ENCODE measurements around the gene MED29. TPM values are rescaled to one million over a fixed set of nuclear protein-coding genes. Genes with fewer than 3 reads are reported as not detected.

The MED29 gene
- total RNA-seq, 2 donors from 2014 or later = 29.3 to 86.1 TPM

DNA sequence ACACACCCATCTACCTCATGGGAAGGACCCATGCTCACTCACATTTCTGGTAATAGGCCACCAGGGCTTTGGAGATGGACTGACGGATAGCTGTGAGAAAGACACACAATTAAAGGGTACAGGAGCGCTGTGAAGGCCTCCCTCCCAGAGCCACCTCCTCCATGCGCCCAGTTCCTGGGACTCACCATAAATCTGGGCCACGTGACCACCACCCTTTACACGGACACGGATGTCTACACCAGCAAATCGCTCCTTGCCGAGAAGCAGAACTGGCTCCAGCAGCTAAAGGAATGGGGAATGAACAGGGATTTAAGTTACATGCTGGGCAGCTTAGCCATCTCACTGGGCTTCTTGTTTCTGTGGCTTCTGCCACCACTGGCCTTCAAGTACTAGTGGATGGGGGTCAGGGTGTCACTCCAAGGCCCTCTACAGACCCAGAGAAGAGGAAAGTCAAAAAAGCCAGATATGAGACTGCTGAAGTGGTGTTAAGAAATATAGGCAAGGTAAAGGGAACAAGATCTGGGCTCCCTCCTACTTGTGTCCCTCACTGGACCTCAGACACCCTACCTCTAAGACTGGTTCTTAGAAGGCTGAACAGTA is 42.4 kb downstream of the MED29 start:
- ATAC-seq (ENCODE audit: insufficient number of reproducible peaks, low FRiP score, low read depth) (no peak), DNase-seq (ENCODE audit: low spot score) (no peak)
- no peak overlapping the region for H3K4me3 ChIP-seq
- H3K36me3 ChIP-seq = peaks cover 24% of the 10 kb centered on the region
- no peaks in the 10 kb centered on the region for H3K27me3 ChIP-seq (replicated peaks; ENCODE audit: insufficient read depth)
- no peak overlapping the region for H3K27ac ChIP-seq
- peaks cover 29 to 45% of the 10 kb centered on the region in 2 donors for H3K4me1 ChIP-seq (ENCODE audit: control insufficient read depth in 1 of 2, low read depth in 2 of 2)
- TF ChIP-seq, protein P1, sequence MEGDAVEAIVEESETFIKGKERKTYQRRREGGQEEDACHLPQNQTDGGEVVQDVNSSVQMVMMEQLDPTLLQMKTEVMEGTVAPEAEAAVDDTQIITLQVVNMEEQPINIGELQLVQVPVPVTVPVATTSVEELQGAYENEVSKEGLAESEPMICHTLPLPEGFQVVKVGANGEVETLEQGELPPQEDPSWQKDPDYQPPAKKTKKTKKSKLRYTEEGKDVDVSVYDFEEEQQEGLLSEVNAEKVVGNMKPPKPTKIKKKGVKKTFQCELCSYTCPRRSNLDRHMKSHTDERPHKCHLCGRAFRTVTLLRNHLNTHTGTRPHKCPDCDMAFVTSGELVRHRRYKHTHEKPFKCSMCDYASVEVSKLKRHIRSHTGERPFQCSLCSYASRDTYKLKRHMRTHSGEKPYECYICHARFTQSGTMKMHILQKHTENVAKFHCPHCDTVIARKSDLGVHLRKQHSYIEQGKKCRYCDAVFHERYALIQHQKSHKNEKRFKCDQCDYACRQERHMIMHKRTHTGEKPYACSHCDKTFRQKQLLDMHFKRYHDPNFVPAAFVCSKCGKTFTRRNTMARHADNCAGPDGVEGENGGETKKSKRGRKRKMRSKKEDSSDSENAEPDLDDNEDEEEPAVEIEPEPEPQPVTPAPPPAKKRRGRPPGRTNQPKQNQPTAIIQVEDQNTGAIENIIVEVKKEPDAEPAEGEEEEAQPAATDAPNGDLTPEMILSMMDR (IDR thresholded peaks at IDR 0.05) = no peak
- H3K9me3 ChIP-seq = no peaks in the 10 kb centered on the region

DNA sequence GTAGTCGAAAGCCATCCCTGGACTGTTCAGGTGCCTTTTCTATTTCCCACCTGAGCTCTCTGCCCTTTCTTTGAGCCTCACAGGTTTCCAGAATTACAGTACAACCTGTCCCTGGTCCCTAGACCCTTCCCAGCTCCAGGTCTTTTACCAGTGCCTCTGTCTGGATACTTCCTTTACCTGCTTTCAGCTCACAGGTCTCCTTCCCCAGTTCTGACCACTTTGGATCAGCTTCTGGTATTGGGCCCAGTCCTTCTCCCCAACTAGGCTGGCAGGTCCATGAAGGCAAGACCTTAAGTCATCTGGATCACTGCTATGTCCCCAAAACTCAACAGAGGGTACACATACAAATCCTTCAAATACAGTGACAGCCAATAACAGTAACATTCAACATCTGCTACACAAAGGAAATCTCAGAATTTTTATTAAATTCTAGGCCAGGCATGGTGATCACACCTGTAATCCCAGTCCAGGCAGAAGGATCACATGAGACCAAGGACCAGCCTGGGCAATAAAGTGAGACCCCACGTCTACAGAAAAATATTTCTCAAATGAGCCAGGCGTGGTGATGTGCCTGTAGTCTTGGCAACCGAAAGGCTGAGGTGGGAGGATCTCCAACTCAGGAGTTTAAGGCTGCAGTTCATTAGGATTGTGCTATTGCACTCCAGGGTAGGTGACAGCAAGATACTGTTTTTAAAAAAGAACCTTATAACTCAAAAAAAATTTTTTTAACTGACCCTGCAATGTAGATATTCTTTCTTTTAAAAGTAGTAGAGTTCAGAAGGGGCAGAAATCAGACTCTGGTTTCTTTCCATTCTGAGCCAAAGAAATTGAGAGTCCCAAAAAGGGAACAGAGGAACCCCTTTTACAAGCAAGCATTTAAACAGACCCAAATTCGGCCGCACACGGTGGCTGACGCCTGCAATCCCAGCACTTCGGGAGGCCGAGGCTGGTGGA is 43.2 kb downstream of the MED29 start:
- TF ChIP-seq, protein P1 (IDR thresholded peaks at IDR 0.05) = no peak
- DNase-seq (ENCODE audit: low spot score) = no peak
- H3K4me3 ChIP-seq = peak overlapping the region; percentile 90
- H3K27ac ChIP-seq = peak overlapping the region; percentile 74 to 85
- H3K36me3 ChIP-seq = peaks cover 24% of the 10 kb centered on the region
- no peaks in the 10 kb centered on the region for H3K27me3 ChIP-seq (replicated peaks; ENCODE audit: insufficient read depth)
- ATAC-seq (ENCODE audit: insufficient number of reproducible peaks, low FRiP score, low read depth) = no peak
- no peaks in the 10 kb centered on the region for H3K9me3 ChIP-seq
- peaks cover 21 to 37% of the 10 kb centered on the region in 2 donors for H3K4me1 ChIP-seq (ENCODE audit: control insufficient read depth in 1 of 2, low read depth in 2 of 2)

DNA sequence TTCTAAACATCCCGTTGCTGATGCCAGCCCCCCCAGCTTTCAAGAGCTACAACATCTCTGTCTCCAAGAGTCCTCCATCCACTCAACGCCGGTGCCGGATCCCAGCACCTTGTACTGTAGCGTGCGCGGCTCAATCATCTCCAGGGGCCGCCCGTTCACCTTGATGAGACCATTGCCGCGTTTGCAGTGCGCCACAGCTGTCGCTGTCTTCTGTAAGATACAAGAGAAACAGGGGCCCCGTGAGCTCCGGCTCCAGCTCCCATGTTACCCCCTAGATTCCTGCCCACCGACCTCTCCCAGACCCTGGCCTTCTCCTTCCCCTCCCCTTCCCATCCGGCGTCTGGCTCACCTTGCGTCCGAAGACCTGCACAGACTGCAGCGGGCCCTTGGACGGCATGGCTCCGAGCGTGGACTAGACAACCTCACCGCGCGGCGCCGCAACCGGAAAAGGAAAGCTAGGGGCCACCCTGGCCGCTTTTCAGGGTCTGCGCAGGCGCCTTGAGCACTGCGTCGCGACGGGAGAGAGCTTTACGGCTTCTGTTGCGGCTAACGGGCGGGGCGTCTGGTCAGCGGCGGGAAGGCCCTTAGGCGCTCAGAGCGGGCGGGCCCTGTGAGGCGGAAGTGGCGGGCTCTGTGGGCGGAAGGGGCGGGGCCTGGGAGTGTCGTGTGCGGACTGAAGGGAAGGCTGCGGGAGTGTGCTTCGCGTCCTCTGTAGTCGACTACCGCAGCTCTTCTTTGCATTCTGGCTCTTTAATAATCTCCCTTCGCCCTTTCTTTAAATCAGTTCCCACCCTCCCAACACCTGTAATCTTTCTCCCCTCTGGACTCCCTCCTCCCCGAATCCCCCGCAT is 44.5 kb downstream of the MED29 start, which contains the start of gene RPS16:
Gene RPS16 (minus strand): TSS at position 451 of the 851 bp plus-strand sequence. CDS start 54 bp downstream, at position 397.
- H3K4me1 ChIP-seq (ENCODE audit: control insufficient read depth in 1 of 2, low read depth in 2 of 2) = peaks cover 19 to 38% of the 10 kb centered on the region in 2 donors
- peaks cover 24% of the 10 kb centered on the region for H3K36me3 ChIP-seq
- H3K9me3 ChIP-seq = no peaks in the 10 kb centered on the region
- TF ChIP-seq, protein P1 (IDR thresholded peaks at IDR 0.05) = no peak
- H3K4me3 ChIP-seq = peak within 1 kb of the TSS; percentile 90
- DNase-seq (ENCODE audit: low spot score) (peak; percentile 89), ATAC-seq (ENCODE audit: insufficient number of reproducible peaks, low FRiP score, low read depth) (peak; percentile 84)
- no peaks in the 10 kb centered on the region for H3K27me3 ChIP-seq (replicated peaks; ENCODE audit: insufficient read depth)
- H3K27ac ChIP-seq = peak within 1 kb of the TSS; percentile 82 to 94

DNA sequence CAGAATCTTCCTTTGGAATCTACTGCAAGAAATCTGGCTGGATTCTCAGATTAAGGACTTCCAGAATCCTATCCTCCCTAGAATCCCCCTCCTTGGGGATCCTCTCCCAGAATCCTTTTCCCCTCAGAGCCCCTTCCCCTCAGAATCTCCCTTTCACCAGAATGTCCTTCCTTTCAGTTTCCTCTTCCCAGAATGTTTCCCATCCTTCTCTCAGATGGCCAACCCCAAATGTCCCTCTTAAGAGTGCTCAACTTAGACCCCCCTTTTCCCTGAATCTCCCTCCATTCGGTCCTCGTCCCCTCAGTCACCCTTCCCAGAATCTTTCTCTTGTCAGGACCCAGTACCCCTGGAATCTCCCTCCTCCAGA is 45.2 kb downstream of the MED29 start:
- TF ChIP-seq, protein P1 (IDR thresholded peaks at IDR 0.05) = no peak
- ATAC-seq (ENCODE audit: insufficient number of reproducible peaks, low FRiP score, low read depth) = no peak
- Histone ChIP-seq H3K9me3 (no peaks in the 10 kb centered on the region), H3K4me3 (peak overlapping the region; percentile 90), H3K27me3 (replicated peaks; ENCODE audit: insufficient read depth) (no peaks in the 10 kb centered on the region), H3K27ac (peak overlapping the region; percentile 82 to 94), H3K36me3 (peaks cover 24% of the 10 kb centered on the region), H3K4me1 (ENCODE audit: control insufficient read depth in 1 of 2, low read depth in 2 of 2) (peaks cover 19 to 39% of the 10 kb centered on the region in 2 donors)
- no peak for DNase-seq (ENCODE audit: low spot score)

All from thoracic aorta (tissue), 2 donors.